Measurements from ENCODE around the gene PNPLA5.

PNPLA5 gene

DNA sequence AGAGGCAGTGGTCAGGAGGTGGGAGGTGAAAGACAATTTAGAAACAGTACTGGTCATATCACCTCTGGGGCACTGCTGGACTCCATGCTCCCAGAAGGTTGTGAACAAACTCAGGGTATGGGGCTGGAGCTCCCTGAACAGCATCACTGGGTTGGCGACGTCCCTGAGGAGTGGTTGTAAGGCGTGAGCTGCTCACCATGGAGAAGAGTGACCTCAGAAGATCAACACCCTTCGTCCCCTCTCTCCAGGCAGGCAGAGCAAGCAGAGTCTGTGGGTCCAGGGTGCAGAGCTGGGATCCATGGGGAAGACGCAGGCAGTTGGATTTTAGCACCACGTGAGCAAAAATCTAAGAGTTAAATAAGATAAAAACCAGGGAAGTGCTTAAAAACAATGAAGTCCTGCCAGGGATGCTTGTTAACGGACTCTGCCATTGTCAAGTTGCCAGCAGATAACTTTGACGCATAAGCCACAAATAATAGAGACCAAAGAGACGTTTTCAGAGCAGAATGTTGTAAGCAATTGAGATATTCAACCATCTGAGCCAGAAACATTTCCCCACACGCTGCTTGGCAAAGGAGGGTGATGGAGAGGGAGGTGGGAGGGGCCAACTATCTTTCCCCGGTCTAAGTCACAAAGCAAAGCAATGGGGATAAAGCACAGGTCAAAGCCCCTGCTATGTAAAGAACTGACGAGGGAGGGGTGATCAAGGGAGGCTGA, 13.6 kb downstream of the PNPLA5 start:
- no peak for TF ChIP-seq ZBTB7A (IDR thresholded peaks at IDR 0.05; ENCODE audit: low read depth)
- TF ChIP-seq EGR1 (IDR thresholded peaks at IDR 0.05): no peak
- TF ChIP-seq, protein P1, sequence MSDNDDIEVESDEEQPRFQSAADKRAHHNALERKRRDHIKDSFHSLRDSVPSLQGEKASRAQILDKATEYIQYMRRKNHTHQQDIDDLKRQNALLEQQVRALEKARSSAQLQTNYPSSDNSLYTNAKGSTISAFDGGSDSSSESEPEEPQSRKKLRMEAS (IDR thresholded peaks at IDR 0.05): no peak
- TF ChIP-seq YY1 (IDR thresholded peaks at IDR 0.05; ENCODE audit: low read depth): no peak
- no peak for TF ChIP-seq FOXM1 (IDR thresholded peaks at IDR 0.05; ENCODE audit: borderline replicate concordance, low read depth)
- no peak for TF ChIP-seq TCF12 (IDR thresholded peaks at IDR 0.05; ENCODE audit: low read depth)
- TF ChIP-seq, protein P2, sequence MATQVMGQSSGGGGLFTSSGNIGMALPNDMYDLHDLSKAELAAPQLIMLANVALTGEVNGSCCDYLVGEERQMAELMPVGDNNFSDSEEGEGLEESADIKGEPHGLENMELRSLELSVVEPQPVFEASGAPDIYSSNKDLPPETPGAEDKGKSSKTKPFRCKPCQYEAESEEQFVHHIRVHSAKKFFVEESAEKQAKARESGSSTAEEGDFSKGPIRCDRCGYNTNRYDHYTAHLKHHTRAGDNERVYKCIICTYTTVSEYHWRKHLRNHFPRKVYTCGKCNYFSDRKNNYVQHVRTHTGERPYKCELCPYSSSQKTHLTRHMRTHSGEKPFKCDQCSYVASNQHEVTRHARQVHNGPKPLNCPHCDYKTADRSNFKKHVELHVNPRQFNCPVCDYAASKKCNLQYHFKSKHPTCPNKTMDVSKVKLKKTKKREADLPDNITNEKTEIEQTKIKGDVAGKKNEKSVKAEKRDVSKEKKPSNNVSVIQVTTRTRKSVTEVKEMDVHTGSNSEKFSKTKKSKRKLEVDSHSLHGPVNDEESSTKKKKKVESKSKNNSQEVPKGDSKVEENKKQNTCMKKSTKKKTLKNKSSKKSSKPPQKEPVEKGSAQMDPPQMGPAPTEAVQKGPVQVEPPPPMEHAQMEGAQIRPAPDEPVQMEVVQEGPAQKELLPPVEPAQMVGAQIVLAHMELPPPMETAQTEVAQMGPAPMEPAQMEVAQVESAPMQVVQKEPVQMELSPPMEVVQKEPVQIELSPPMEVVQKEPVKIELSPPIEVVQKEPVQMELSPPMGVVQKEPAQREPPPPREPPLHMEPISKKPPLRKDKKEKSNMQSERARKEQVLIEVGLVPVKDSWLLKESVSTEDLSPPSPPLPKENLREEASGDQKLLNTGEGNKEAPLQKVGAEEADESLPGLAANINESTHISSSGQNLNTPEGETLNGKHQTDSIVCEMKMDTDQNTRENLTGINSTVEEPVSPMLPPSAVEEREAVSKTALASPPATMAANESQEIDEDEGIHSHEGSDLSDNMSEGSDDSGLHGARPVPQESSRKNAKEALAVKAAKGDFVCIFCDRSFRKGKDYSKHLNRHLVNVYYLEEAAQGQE (IDR thresholded peaks at IDR 0.05; ENCODE audit: low read depth): no peak
- no peak for TF ChIP-seq TEAD4 (IDR thresholded peaks at IDR 0.05)
- no peak for TF ChIP-seq RAD21 (IDR thresholded peaks at IDR 0.05; ENCODE audit: low read depth)

DNA sequence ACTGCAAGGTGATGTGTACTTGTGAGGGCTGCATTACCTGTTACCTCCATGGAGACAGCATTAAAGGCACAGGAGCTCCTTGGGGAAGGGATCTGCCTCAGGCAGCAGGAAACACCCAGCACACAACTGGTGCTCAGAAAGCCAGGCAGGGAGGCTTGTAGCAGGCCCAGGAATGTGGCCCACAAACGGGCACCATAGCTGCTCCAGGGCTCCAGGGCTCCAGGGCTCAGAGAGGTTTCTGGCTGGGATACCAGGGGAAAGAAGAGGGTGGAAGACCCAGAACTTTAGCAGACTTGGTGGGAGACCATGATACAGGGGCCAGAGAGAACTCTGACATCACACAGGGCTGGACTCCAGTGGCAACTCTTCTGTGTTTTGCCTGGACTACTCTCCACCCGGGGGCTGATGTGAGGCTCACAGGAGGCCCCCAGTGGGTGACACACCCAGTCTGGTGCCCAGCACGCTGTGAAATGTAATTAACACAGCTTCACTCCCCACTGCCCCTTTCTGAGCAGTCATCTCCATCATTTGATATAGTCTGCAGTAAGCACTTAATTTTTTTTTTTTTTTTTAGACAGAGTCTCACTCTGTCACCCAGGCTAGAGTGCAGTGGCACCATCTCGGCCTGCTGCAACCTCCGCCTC, 14.8 kb downstream of the PNPLA5 start:
- TF ChIP-seq TEAD4 (IDR thresholded peaks at IDR 0.05) (no peak), RAD21 (IDR thresholded peaks at IDR 0.05; ENCODE audit: low read depth) (no peak), ZBTB7A (IDR thresholded peaks at IDR 0.05; ENCODE audit: low read depth) (no peak), YY1 (IDR thresholded peaks at IDR 0.05; ENCODE audit: low read depth) (no peak), TAF1 (IDR thresholded peaks at IDR 0.05; ENCODE audit: low read depth) (no peak), CREB1 (IDR thresholded peaks at IDR 0.05; ENCODE audit: low read depth) (no peak), CEBPB (IDR thresholded peaks at IDR 0.05) (no peak), TCF12 (IDR thresholded peaks at IDR 0.05; ENCODE audit: low read depth) (no peak), EP300 (IDR thresholded peaks at IDR 0.05; ENCODE audit: borderline replicate concordance) (no peak), NFIC (IDR thresholded peaks at IDR 0.05) (no peak), FOXM1 (IDR thresholded peaks at IDR 0.05; ENCODE audit: borderline replicate concordance, low read depth) (no peak), EGR1 (IDR thresholded peaks at IDR 0.05) (no peak)
- TF ChIP-seq, protein P2 (IDR thresholded peaks at IDR 0.05; ENCODE audit: low read depth): no peak
- TF ChIP-seq, protein P3, sequence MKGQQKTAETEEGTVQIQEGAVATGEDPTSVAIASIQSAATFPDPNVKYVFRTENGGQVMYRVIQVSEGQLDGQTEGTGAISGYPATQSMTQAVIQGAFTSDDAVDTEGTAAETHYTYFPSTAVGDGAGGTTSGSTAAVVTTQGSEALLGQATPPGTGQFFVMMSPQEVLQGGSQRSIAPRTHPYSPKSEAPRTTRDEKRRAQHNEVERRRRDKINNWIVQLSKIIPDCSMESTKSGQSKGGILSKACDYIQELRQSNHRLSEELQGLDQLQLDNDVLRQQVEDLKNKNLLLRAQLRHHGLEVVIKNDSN (IDR thresholded peaks at IDR 0.05): no peak
- TF ChIP-seq, protein P1 (IDR thresholded peaks at IDR 0.05): no peak

DNA sequence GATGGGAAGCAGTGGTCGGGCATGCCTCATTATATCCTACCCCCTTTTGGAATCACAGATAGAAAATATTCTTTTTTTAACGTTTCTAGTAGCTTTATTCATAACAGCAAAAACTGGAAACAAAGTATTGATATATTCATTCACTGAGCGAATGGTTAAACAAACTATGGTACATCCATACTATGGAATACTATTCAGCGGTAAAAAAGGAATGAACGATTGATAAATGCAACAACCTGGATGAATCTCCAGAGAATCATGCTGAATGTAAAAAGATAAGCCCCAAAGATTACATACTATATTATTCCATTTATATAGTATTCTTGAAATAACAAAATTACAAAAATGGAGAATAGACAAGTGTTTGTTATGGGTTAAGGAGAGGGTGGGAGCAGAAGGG, 22.0 kb downstream of the PNPLA5 start:
- TF ChIP-seq, protein P3 (IDR thresholded peaks at IDR 0.05): no peak
- TF ChIP-seq RAD21 (IDR thresholded peaks at IDR 0.05; ENCODE audit: low read depth) (no peak), EP300 (IDR thresholded peaks at IDR 0.05; ENCODE audit: borderline replicate concordance) (no peak), NFIC (IDR thresholded peaks at IDR 0.05) (no peak), EGR1 (IDR thresholded peaks at IDR 0.05) (no peak), TEAD4 (IDR thresholded peaks at IDR 0.05) (no peak), CREB1 (IDR thresholded peaks at IDR 0.05; ENCODE audit: low read depth) (no peak), FOXM1 (IDR thresholded peaks at IDR 0.05; ENCODE audit: borderline replicate concordance, low read depth) (no peak), TAF1 (IDR thresholded peaks at IDR 0.05; ENCODE audit: low read depth) (no peak), ZBTB7A (IDR thresholded peaks at IDR 0.05; ENCODE audit: low read depth) (no peak), CEBPB (IDR thresholded peaks at IDR 0.05) (no peak), TCF12 (IDR thresholded peaks at IDR 0.05; ENCODE audit: low read depth) (no peak), YY1 (IDR thresholded peaks at IDR 0.05; ENCODE audit: low read depth) (no peak)
- TF ChIP-seq, protein P2 (IDR thresholded peaks at IDR 0.05; ENCODE audit: low read depth): no peak
- TF ChIP-seq, protein P1 (IDR thresholded peaks at IDR 0.05): no peak

Data from Ishikawa (cell line).